ENCODE measurements around the gene CPVL. TPM values are rescaled to one million over a fixed set of nuclear protein-coding genes. Genes with fewer than 3 reads are reported as not detected.
A peak's percentile ranks its signal among the peaks of the same experiment; 100 is the strongest.
"Not testable (repeated sequence)": the region's sequence is repeated elsewhere in the genome, so short reads cannot be mapped to it uniquely, and the experiment has no call there.

Gene CPVL
- polyA plus RNA-seq, 1 donor from 2014 or later: 1.6 TPM

DNA sequence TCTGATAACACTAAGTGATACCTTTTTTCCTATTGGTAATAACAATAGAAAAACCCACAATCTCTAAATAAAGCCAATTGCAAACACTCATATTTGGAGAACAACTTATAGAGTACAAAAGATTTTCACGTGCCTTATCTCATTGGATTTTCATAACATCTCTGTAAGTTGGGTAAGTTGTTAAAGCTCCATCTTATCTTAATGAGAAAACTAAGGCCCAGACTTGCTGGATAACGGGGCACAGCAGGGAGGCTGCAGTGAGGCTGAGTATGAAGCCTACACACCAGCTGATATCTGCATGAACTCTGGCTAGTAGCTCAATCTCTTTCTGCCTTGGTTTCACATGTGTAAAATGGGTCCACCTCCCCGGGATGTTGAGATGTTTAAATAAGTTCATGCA is 26.8 kb downstream of the CPVL start:
- no peaks in the 10 kb centered on the region for H3K9me3 Mint-ChIP-seq
- H3K4me3 Mint-ChIP-seq: no peak overlapping the region
- no peak overlapping the region for H3K27ac Mint-ChIP-seq
- H3K4me1 Mint-ChIP-seq: no peaks in the 10 kb centered on the region
- peaks cover 10% of the 10 kb centered on the region for H3K27me3 Mint-ChIP-seq
- no peaks in the 10 kb centered on the region for H3K36me3 Mint-ChIP-seq

DNA sequence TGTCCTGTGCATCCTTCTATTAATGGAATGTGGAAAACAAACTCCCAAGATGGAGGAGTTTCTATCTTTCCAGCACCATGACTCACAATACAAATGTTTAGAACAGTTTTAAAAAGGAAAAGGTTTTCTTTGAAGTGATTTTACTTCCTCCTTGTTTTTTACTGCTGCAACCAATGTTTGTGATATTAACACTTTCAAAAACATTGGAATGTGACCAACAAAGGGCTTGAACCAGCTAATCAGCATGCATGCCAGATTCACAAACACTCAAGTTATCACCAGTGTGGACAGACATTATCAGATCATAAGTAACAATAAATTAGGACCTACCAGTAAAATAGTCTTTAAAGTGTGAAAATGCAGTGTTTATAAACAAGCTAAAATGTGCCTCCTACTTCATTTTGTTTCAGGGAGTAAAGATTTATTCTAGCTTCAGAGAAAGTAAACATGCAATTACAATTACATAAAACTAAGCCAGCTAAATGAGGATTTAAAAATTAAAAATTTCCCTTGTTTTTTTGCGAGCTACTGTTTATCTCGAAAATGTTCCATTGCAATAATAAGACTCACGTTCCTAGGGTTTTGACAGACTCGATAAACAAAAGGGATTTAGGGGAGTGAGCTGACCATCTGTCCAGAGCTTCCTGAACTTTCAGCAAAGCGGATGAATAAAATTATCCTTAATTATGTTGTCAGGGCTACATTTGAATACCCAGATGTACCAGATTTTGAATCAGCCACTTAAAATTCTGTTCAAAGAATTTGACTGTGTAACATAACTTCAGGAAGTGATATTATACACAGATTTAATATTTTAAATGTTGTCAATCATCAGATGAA is 29.8 kb downstream of the CPVL start:
- Mint-ChIP-seq H3K27me3 (peaks cover 19% of the 10 kb centered on the region), H3K9me3 (no peaks in the 10 kb centered on the region), H3K4me1 (peaks cover 3 to 8% (median 6%) of the 10 kb centered on the region in 3 donors), H3K27ac (no peak overlapping the region), H3K36me3 (no peaks in the 10 kb centered on the region), H3K4me3 (no peak overlapping the region)

- no peak overlapping the region for H3K27ac Mint-ChIP-seq
- H3K9me3 Mint-ChIP-seq: peaks cover 0 to 2% (median under 1%) of the 10 kb centered on the region in 3 donors
- H3K27me3 Mint-ChIP-seq: peaks cover 19% of the 10 kb centered on the region
- peaks cover 3 to 8% (median 6%) of the 10 kb centered on the region in 3 donors for H3K4me1 Mint-ChIP-seq
- no peaks in the 10 kb centered on the region for H3K36me3 Mint-ChIP-seq
- H3K4me3 Mint-ChIP-seq: no peak overlapping the region
These were observed 30.6 kb downstream of the CPVL start for GRCh38 chr7:29115753-29116152.

DNA sequence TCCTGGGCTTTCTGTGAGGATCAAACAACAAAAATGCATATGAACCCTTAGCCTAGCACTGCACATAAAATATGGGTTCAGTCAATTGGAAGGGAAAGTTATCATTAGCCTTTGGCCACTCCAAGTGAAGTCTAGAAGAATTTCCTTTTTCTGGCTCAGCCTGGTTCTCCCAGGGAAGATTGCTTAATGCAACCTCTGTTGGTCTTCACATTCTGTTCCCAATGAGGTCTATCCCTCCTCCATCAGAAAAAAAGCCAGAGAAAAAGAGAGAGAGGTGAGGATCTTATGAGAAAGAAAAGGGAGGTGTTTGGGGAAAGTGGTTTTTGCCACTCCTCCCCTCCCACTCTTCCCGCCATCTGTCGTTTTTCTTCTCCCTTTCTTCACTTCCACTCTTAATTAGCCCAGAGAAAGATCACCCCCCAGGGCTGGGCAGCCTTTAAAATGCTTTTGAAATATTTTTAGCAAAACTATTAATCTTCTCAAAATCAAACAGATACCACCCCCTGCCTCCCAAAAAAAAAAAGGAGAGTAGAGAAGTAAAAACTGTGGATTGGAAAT is 31.1 kb downstream of the CPVL start:
- peaks cover 19% of the 10 kb centered on the region for H3K27me3 Mint-ChIP-seq
- no peaks in the 10 kb centered on the region for H3K36me3 Mint-ChIP-seq
- H3K4me3 Mint-ChIP-seq: no peak overlapping the region
- peaks cover 0 to 6% (median 2%) of the 10 kb centered on the region in 3 donors for H3K9me3 Mint-ChIP-seq
- peaks cover 3 to 8% (median 6%) of the 10 kb centered on the region in 3 donors for H3K4me1 Mint-ChIP-seq
- H3K27ac Mint-ChIP-seq: no peak overlapping the region

- not testable (repeated sequence) for H3K36me3 Mint-ChIP-seq, H3K27ac Mint-ChIP-seq, H3K4me3 Mint-ChIP-seq, H3K9me3 Mint-ChIP-seq, H3K4me1 Mint-ChIP-seq
- H3K27me3 Mint-ChIP-seq: peaks cover 24% of the 10 kb centered on the region
These were observed 32.1 kb downstream of the CPVL start for GRCh38 chr7:29114266-29114665.

- Mint-ChIP-seq H3K27me3 (peaks cover 21% of the 10 kb centered on the region), H3K4me1 (peaks cover 5 to 8% (median 6%) of the 10 kb centered on the region in 3 donors), H3K27ac (no peak overlapping the region), H3K4me3 (no peak overlapping the region), H3K36me3 (no peaks in the 10 kb centered on the region), H3K9me3 (peaks cover 0 to 6% (median 2%) of the 10 kb centered on the region in 3 donors)
These were observed 32.8 kb downstream of the CPVL start for GRCh38 chr7:29113384-29114102.

- Mint-ChIP-seq H3K4me3 (no peak overlapping the region), H3K27me3 (peaks cover 21% of the 10 kb centered on the region), H3K4me1 (peaks cover 5 to 8% (median 6%) of the 10 kb centered on the region in 3 donors), H3K36me3 (no peaks in the 10 kb centered on the region), H3K9me3 (peaks cover 0 to 6% (median 2%) of the 10 kb centered on the region in 3 donors), H3K27ac (peak overlapping the region in 1 of 3 donors; percentile 31)
These were observed 33.6 kb downstream of the CPVL start for GRCh38 chr7:29112721-29113120.

- peaks cover 23% of the 10 kb centered on the region for H3K27me3 Mint-ChIP-seq
- H3K36me3 Mint-ChIP-seq: no peaks in the 10 kb centered on the region
- H3K4me3 Mint-ChIP-seq: no peak overlapping the region
- no peak overlapping the region for H3K27ac Mint-ChIP-seq
- peaks cover 0 to 6% (median 2%) of the 10 kb centered on the region in 3 donors for H3K9me3 Mint-ChIP-seq
- H3K4me1 Mint-ChIP-seq: peaks cover 5 to 8% (median 6%) of the 10 kb centered on the region in 3 donors
These were observed 36.4 kb downstream of the CPVL start for GRCh38 chr7:29109899-29110298.

- H3K27me3 Mint-ChIP-seq: peaks cover 24% of the 10 kb centered on the region
- peaks cover 0 to 6% (median 2%) of the 10 kb centered on the region in 3 donors for H3K9me3 Mint-ChIP-seq
- H3K4me3 Mint-ChIP-seq: no peak overlapping the region
- no peak overlapping the region for H3K27ac Mint-ChIP-seq
- H3K36me3 Mint-ChIP-seq: no peaks in the 10 kb centered on the region
- H3K4me1 Mint-ChIP-seq: peaks cover 5 to 8% (median 6%) of the 10 kb centered on the region in 3 donors
These were observed 37.0 kb downstream of the CPVL start for GRCh38 chr7:29109358-29109757.

- Mint-ChIP-seq H3K36me3 (no peaks in the 10 kb centered on the region), H3K27me3 (peaks cover 19% of the 10 kb centered on the region), H3K9me3 (peaks cover 0 to 6% (median 2%) of the 10 kb centered on the region in 3 donors), H3K4me3 (no peak overlapping the region), H3K27ac (no peak overlapping the region), H3K4me1 (peaks cover 0 to 4% (median 2%) of the 10 kb centered on the region in 3 donors)
These were observed 39.3 kb downstream of the CPVL start for GRCh38 chr7:29107056-29107455.

GRCh38 chr7:29106669-29106988 is 39.7 kb downstream of the CPVL start:
- peaks cover 0 to 6% (median 2%) of the 10 kb centered on the region in 3 donors for H3K9me3 Mint-ChIP-seq
- no peak overlapping the region for H3K4me3 Mint-ChIP-seq
- H3K4me1 Mint-ChIP-seq: peaks cover 0 to 4% (median 2%) of the 10 kb centered on the region in 3 donors
- no peaks in the 10 kb centered on the region for H3K36me3 Mint-ChIP-seq
- no peak overlapping the region for H3K27ac Mint-ChIP-seq
- peaks cover 16% of the 10 kb centered on the region for H3K27me3 Mint-ChIP-seq

- H3K36me3 Mint-ChIP-seq: no peaks in the 10 kb centered on the region
- H3K27me3 Mint-ChIP-seq: peaks cover 17% of the 10 kb centered on the region
- no peak overlapping the region for H3K4me3 Mint-ChIP-seq
- H3K9me3 Mint-ChIP-seq: peaks cover 0 to 6% (median 3%) of the 10 kb centered on the region in 3 donors
- no peak overlapping the region for H3K27ac Mint-ChIP-seq
- H3K4me1 Mint-ChIP-seq: peaks cover 0 to 4% (median 2%) of the 10 kb centered on the region in 3 donors
These were observed 40.3 kb downstream of the CPVL start for GRCh38 chr7:29105752-29106668.

GRCh38 chr7:29105191-29105590 is 41.1 kb downstream of the CPVL start:
- H3K9me3 Mint-ChIP-seq: peaks cover 0 to 1% (median 0%) of the 10 kb centered on the region in 3 donors
- H3K27ac Mint-ChIP-seq: peak overlapping the region in 1 of 3 donors; percentile 61
- peaks cover 0 to 4% (median 2%) of the 10 kb centered on the region in 3 donors for H3K4me1 Mint-ChIP-seq

DNA sequence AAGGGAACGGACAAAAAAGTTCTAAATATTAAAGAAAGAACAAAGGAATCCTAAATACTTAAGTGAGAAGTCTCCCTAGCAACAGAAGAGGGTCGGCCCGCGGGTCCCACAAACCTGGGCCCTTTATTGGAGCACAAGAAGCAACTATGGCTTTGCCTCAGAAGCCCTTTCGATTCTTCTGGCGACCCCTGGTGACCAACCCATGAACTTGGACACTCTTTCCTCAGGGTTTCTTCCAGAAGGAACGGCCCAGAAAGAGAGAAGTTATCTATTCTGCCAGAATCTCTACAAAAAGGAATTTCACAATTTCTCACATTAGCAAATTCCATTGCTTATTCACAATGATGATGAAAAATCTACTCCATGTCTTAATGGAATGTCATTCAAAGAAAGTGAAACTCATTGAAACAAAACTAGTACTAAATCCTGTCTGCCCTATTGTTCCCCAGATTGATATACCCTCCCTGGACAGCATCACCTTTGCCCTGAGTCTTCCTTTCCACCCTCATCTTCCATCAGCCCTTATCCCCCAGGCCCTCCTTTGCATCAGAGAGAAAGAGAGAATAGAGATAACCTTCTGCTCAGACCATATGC is 43.7 kb downstream of the CPVL start:
- no peak overlapping the region for H3K4me3 Mint-ChIP-seq
- peaks cover 0 to 1% (median 1%) of the 10 kb centered on the region in 3 donors for H3K9me3 Mint-ChIP-seq
- H3K27ac Mint-ChIP-seq: no peak overlapping the region
- H3K4me1 Mint-ChIP-seq: peaks cover 0 to 3% (median 2%) of the 10 kb centered on the region in 3 donors
- no peaks in the 10 kb centered on the region for H3K36me3 Mint-ChIP-seq
- peaks cover 8% of the 10 kb centered on the region for H3K27me3 Mint-ChIP-seq

More at GRCh38 chr7:29105191-29105590, 41.1 kb downstream of the CPVL start:
- Mint-ChIP-seq H3K36me3 (no peaks in the 10 kb centered on the region), H3K27me3 (peaks cover 17% of the 10 kb centered on the region), H3K4me3 (no peak overlapping the region)

All from IgD-negative memory B cell (primary cell).